K562 (cell line): Measurements from ENCODE around the gene LHFPL5. TPM values are rescaled to one million over a fixed set of nuclear protein-coding genes. Genes with fewer than 3 reads are reported as not detected.

Experiments used
- BHLHE40 ChIP-seq: IDR thresholded peaks from 2 replicates; pipeline ENCODE4 v1.6.1; 2011; ENCODE audit warnings: low read length, improper control_type of control experiment
- BRF1 ChIP-seq: IDR thresholded peaks from 3 replicates; pipeline ENCODE4 v1.6.1; 2011; ENCODE audit warnings: borderline replicate concordance, mild to moderate bottlenecking; ENCODE audit not compliant: insufficient read length; ENCODE audit errors: extremely low read depth
- BRF2 ChIP-seq: IDR thresholded peaks from 3 replicates; pipeline ENCODE4 v1.6.1; 2011; ENCODE audit warnings: borderline replicate concordance, mild to moderate bottlenecking; ENCODE audit not compliant: insufficient read length, insufficient read depth
- CBX2 ChIP-seq: fragments of 200-600 bp; sonication (generic); IDR thresholded peaks from one replicate; pipeline ENCODE4 v1.6.1; 2012; ENCODE audit warnings: mild to moderate bottlenecking, low read length, inconsistent platforms; ENCODE audit not compliant: insufficient read depth, poor library complexity, severe bottlenecking
- CEBPG ChIP-seq, 3 experiments: fragments of 200-800 bp in 1 of 3; sonication (Bioruptor generic) in 1 of 3; sonication (generic) in 1 of 3; formaldehyde crosslinking in 1 of 3; IDR thresholded peaks in 2 of 3; conservative IDR thresholded peaks in 1 of 3; 2 replicates each; pipeline versions ENCODE4 v1.6.1 to v1.8.0; 2016 to 2022; ENCODE audit warnings: missing compliant biosample characterization in 2 of 3, missing genetic modification characterization in 2 of 3, mild to moderate bottlenecking in 1 of 3, missing genetic modification reagents in 1 of 3
- E2F6 ChIP-seq, 2 experiments: IDR thresholded peaks; 2 replicates each; pipeline ENCODE4 v1.6.1; 2011; ENCODE audit warnings: borderline replicate concordance in 1 of 2, control low read depth in 1 of 2, low read depth in 1 of 2, low read length in 1 of 2, mild to moderate bottlenecking in 1 of 2, mixed read lengths in 1 of 2, moderate library complexity in 1 of 2; ENCODE audit not compliant: insufficient read depth in 1 of 2, insufficient read length in 1 of 2, poor library complexity in 1 of 2, severe bottlenecking in 1 of 2; ENCODE audit errors: extremely low read depth in 1 of 2
- GTF2B ChIP-seq: IDR thresholded peaks from 2 replicates; pipeline ENCODE4 v1.6.1; 2011; ENCODE audit not compliant: insufficient read length; ENCODE audit errors: extremely low read depth
- HDAC2 ChIP-seq: fragments of 450-650 bp; IDR thresholded peaks from 2 replicates; pipeline ENCODE4 v1.6.1; 2016; ENCODE audit warnings: mild to moderate bottlenecking
- HMGN3 ChIP-seq: IDR thresholded peaks from 2 replicates; pipeline ENCODE4 v1.6.1; 2011; ENCODE audit warnings: borderline replicate concordance, low read depth, mild to moderate bottlenecking, mixed read lengths, low read length; ENCODE audit not compliant: insufficient read length; ENCODE audit errors: extremely low read depth
- ILK ChIP-seq: fragments of 450-650 bp; IDR thresholded peaks from 2 replicates; pipeline ENCODE4 v1.6.1; 2016; ENCODE audit warnings: missing genetic modification characterization, low read depth, mild to moderate bottlenecking, missing compliant biosample characterization, moderate library complexity, borderline replicate concordance
- IRF1 ChIP-seq: sonication (generic); formaldehyde crosslinking; IDR thresholded peaks from 2 replicates; pipeline ENCODE4 v1.8.0; 2022; ENCODE audit warnings: missing genetic modification reagents, mild to moderate bottlenecking, borderline replicate concordance
- MAZ ChIP-seq, 2 experiments: fragments of 450-650 bp in 1 of 2; sonication (generic) in 1 of 2; formaldehyde crosslinking; IDR thresholded peaks in 1 of 2; conservative IDR thresholded peaks in 1 of 2; 2 replicates each; pipeline versions ENCODE4 v1.4.0 to v1.5.0; 2020; ENCODE audit warnings: mild to moderate bottlenecking in 1 of 2, missing genetic modification reagents in 1 of 2
- MCM2 ChIP-seq: fragments of 450-650 bp; IDR thresholded peaks from 2 replicates; pipeline ENCODE4 v1.6.1; 2017; ENCODE audit warnings: low read depth, mild to moderate bottlenecking
- NR3C1 ChIP-seq: sonication (generic); formaldehyde crosslinking; IDR thresholded peaks from 2 replicates; pipeline ENCODE4 v1.8.1; 2022; ENCODE audit warnings: missing genetic modification reagents
- PHF8 ChIP-seq: fragments of 200-600 bp; sonication (generic); IDR thresholded peaks from 2 replicates; pipeline ENCODE4 v1.6.1; 2012; ENCODE audit warnings: mixed run types, mild to moderate bottlenecking, inconsistent platforms, low read length, moderate library complexity, borderline replicate concordance
- PML ChIP-seq: IDR thresholded peaks from 2 replicates; pipeline ENCODE4 v1.6.1; 2012; ENCODE audit warnings: low read length, inconsistent platforms
- POLR2H ChIP-seq: IDR thresholded peaks from 2 replicates; pipeline ENCODE4 v1.6.1; 2016; ENCODE audit warnings: missing genetic modification characterization, low read depth, mild to moderate bottlenecking, control low read depth, missing compliant biosample characterization, moderate library complexity
- PTBP1 ChIP-seq: fragments of 200-400 bp; formaldehyde crosslinking; IDR thresholded peaks from 2 replicates; pipeline ENCODE4 v1.6.1; 2017; ENCODE audit warnings: low read depth, low read length
- SIN3B ChIP-seq: fragments of 450-650 bp; IDR thresholded peaks from 2 replicates; pipeline ENCODE4 v1.6.1; 2017; ENCODE audit warnings: low read depth, mild to moderate bottlenecking, moderate library complexity
- TCF3 ChIP-seq: sonication (generic); formaldehyde crosslinking; IDR thresholded peaks from 2 replicates; pipeline ENCODE4 v1.4.0; 2020; ENCODE audit warnings: mild to moderate bottlenecking, missing genetic modification reagents
- ZNF316 ChIP-seq: fragments of 450-650 bp; IDR thresholded peaks from 2 replicates; pipeline ENCODE4 v1.6.1; 2016
- ZNF644 ChIP-seq: fragments of 200-800 bp; sonication (Bioruptor generic); IDR thresholded peaks from 2 replicates; pipeline ENCODE4 v1.6.1; 2016; ENCODE audit warnings: low read depth, missing genetic modification characterization, missing compliant biosample characterization
- ZNF668 ChIP-seq: fragments of 250-450 bp; sonication (Bioruptor Pico); IDR thresholded peaks from 2 replicates; pipeline ENCODE4 v1.8.0; 2022; ENCODE audit warnings: mild to moderate bottlenecking, inconsistent platforms
- polyA plus RNA-seq, 8 experiments: library from polyadenylated mRNA; depleted of rRNA in 4 of 8; stranded (reverse) in 5 of 8; unstranded in 3 of 8; fragments of >200 nt; fragmentation: Nextera tagmentation in 2 of 8; fragmentation: Illumina TruSeq in 1 of 8; extraction: Ambion mirVana in 2 of 8; extraction: Trizol in 1 of 8; gene quantifications; 2 replicates each; pipeline versions ENCODE4 v1.2.1 to v1.2.3, GENCODE V29; 2011 to 2014; ENCODE audit warnings: inconsistent platforms in 1 of 8, missing spikeins in 1 of 8
- total RNA-seq, 7 experiments: library from RNA; depleted of rRNA in 6 of 7; stranded (reverse); fragments of >200 nt in 6 of 7; fragmentation: Illumina TruSeq in 2 of 7; extraction: Trizol in 2 of 7; gene quantifications; 2 replicates each; pipeline versions ENCODE4 v1.2.1 to v1.2.3, GENCODE V29; 2011 to 2021; ENCODE audit warnings: low replicate concordance in 1 of 7

LHFPL5 gene
- total and polyA plus RNA-seq, 9 of the 15 experiments (the other 6 are each of a cell fraction or from before 2014, with no cell fraction given): not detected

- TF ChIP-seq HMGN3 (no peak), MCM2 (no peak), PTBP1 (no peak), PML (no peak), BRF2 (no peak), CBX2 (no peak), BHLHE40 (peak; percentile 23; the same call in 1 of the 2 replicates), NR3C1 (CRISPR knock-in tag) (no peak), SIN3B (no peak), ZNF316 (peak; percentile 65; the same call in 1 of the 2 replicates), GTF2B (no peak), HDAC2 (peak; percentile 19; the same call in 1 of the 2 replicates), E2F6 (IDR thresholded peaks at IDR 0.05; ENCODE audit: borderline replicate concordance in 1 of 2, extremely low read depth in 1 of 2, insufficient read depth in 1 of 2, insufficient read length in 1 of 2, low read depth in 1 of 2, low read length in 1 of 2, poor library complexity in 1 of 2, severe bottlenecking in 1 of 2) (no peak), TCF3 (CRISPR knock-in tag) (no peak), POLR2H (tag) (no peak), ZNF644 (tag) (peak; percentile 60; the same call in 1 of the 2 replicates), ILK (tag) (no peak), BRF1 (no peak), ZNF668 (no peak), IRF1 (CRISPR knock-in tag) (no peak), CEBPG (CRISPR knock-in tag; IDR thresholded peaks at IDR 0.05) (peak; percentile 78), CEBPG (tag; conservative IDR thresholded peaks at IDR 0.05 in 1 of 2, IDR thresholded peaks at IDR 0.05 in 1 of 2) (peak; percentile 94 to 98), MAZ (CRISPR knock-in tag; conservative IDR thresholded peaks at IDR 0.05 in 1 of 2, IDR thresholded peaks at IDR 0.05 in 1 of 2) (no peak), PHF8 (no peak)
Observed at GRCh38 chr6:35833536-35833935, 28.4 kb downstream of the LHFPL5 start (continued).
